ENCODE measurements around the gene ALOX15. TPM values are rescaled to one million over a fixed set of nuclear protein-coding genes. Genes with fewer than 3 reads are reported as not detected.

Gene ALOX15
- total RNA-seq, 1 donor from 2014 or later, result not detected

- DNase-seq (ENCODE audit: low read depth) (no peak), FAIRE-seq (no peak)
- no peak overlapping the region for H3K4me3 ChIP-seq (ENCODE audit: low read depth, low read length)
- H3K36me3 ChIP-seq (ENCODE audit: control insufficient read depth, insufficient read depth, low read length), result peaks cover 23% of the 10 kb centered on the region
- no peaks in the 10 kb centered on the region for H3K27me3 ChIP-seq (ENCODE audit: control insufficient read depth, insufficient read depth, low read length)
- no peak for TF ChIP-seq CTCF (IDR thresholded peaks at IDR 0.05; ENCODE audit: insufficient read depth, low read length, severe bottlenecking)
Measured at GRCh38 chr17:4676791-4677190, 35.3 kb upstream of the ALOX15 start.

GRCh38 chr17:4675791-4676190 is 34.3 kb upstream of the ALOX15 start:
- DNase-seq (ENCODE audit: low read depth), result no peak
- Histone ChIP-seq H3K27me3 (ENCODE audit: control insufficient read depth, insufficient read depth, low read length) (no peaks in the 10 kb centered on the region), H3K4me3 (ENCODE audit: low read depth, low read length) (no peak overlapping the region), H3K36me3 (ENCODE audit: control insufficient read depth, insufficient read depth, low read length) (peaks cover 23% of the 10 kb centered on the region)
- no peak for TF ChIP-seq CTCF (IDR thresholded peaks at IDR 0.05; ENCODE audit: insufficient read depth, low read length, severe bottlenecking)
- no peak for FAIRE-seq

- peaks cover 25% of the 10 kb centered on the region for H3K36me3 ChIP-seq (ENCODE audit: control insufficient read depth, insufficient read depth, low read length)
Measured at GRCh38 chr17:4674685-4674998, 33.2 kb upstream of the ALOX15 start.

GRCh38 chr17:4673986-4674684 is 32.7 kb upstream of the ALOX15 start:
- Histone ChIP-seq H3K4me3 (ENCODE audit: low read depth, low read length) (no peak overlapping the region), H3K36me3 (ENCODE audit: control insufficient read depth, insufficient read depth, low read length) (peaks cover 25% of the 10 kb centered on the region), H3K27me3 (ENCODE audit: control insufficient read depth, insufficient read depth, low read length) (no peaks in the 10 kb centered on the region)
- DNase-seq (ENCODE audit: low read depth) (no peak), FAIRE-seq (peak; percentile 13)
- TF ChIP-seq CTCF (IDR thresholded peaks at IDR 0.05; ENCODE audit: insufficient read depth, low read length, severe bottlenecking), result no peak

More at GRCh38 chr17:4674685-4674998, 33.2 kb upstream of the ALOX15 start:
- DNase-seq (ENCODE audit: low read depth) (no peak), FAIRE-seq (no peak)
- H3K27me3 ChIP-seq (ENCODE audit: control insufficient read depth, insufficient read depth, low read length), result no peaks in the 10 kb centered on the region
- H3K4me3 ChIP-seq (ENCODE audit: low read depth, low read length), result no peak overlapping the region
- no peak for TF ChIP-seq CTCF (IDR thresholded peaks at IDR 0.05; ENCODE audit: insufficient read depth, low read length, severe bottlenecking)

- TF ChIP-seq CTCF (IDR thresholded peaks at IDR 0.05; ENCODE audit: insufficient read depth, low read length, severe bottlenecking), result no peak
- Histone ChIP-seq H3K4me3 (ENCODE audit: low read depth, low read length) (no peak overlapping the region), H3K36me3 (ENCODE audit: control insufficient read depth, insufficient read depth, low read length) (peaks cover 25% of the 10 kb centered on the region), H3K27me3 (ENCODE audit: control insufficient read depth, insufficient read depth, low read length) (no peaks in the 10 kb centered on the region)
- DNase-seq (ENCODE audit: low read depth) (no peak), FAIRE-seq (no peak)
Measured at GRCh38 chr17:4673169-4673568, 31.7 kb upstream of the ALOX15 start.

GRCh38 chr17:4672751-4673150 is 31.3 kb upstream of the ALOX15 start:
- Histone ChIP-seq H3K36me3 (ENCODE audit: control insufficient read depth, insufficient read depth, low read length) (peaks cover 25% of the 10 kb centered on the region), H3K4me3 (ENCODE audit: low read depth, low read length) (no peak overlapping the region), H3K27me3 (ENCODE audit: control insufficient read depth, insufficient read depth, low read length) (no peaks in the 10 kb centered on the region)
- FAIRE-seq (no peak), DNase-seq (ENCODE audit: low read depth) (no peak)
- no peak for TF ChIP-seq CTCF (IDR thresholded peaks at IDR 0.05; ENCODE audit: insufficient read depth, low read length, severe bottlenecking)
